ENCODE measurements around the gene SNAPC3.
"Not testable (repeated sequence)": the region's sequence is repeated elsewhere in the genome, so short reads cannot be mapped to it uniquely, and the experiment has no call there.

DNA sequence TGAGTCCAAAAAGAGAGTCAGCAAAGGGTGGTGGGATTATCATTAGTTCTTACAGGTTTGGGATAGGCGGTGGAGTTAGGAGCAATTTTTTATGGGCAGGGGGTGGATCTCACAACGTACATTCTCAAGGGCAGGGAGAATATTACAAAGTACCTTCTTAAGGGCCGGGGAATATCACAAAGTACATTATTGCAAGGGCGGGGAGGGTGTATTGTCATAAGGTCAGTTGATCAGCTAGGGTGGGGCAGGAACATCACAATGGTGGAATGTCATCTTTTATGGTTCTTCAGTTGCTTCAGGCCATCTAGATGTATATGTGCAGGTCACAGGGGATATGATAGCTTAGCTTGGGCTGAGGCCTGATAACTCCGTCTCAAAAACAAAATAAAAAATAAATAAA, 42.8 kb upstream of the SNAPC3 start:
- TF ChIP-seq, protein P1, sequence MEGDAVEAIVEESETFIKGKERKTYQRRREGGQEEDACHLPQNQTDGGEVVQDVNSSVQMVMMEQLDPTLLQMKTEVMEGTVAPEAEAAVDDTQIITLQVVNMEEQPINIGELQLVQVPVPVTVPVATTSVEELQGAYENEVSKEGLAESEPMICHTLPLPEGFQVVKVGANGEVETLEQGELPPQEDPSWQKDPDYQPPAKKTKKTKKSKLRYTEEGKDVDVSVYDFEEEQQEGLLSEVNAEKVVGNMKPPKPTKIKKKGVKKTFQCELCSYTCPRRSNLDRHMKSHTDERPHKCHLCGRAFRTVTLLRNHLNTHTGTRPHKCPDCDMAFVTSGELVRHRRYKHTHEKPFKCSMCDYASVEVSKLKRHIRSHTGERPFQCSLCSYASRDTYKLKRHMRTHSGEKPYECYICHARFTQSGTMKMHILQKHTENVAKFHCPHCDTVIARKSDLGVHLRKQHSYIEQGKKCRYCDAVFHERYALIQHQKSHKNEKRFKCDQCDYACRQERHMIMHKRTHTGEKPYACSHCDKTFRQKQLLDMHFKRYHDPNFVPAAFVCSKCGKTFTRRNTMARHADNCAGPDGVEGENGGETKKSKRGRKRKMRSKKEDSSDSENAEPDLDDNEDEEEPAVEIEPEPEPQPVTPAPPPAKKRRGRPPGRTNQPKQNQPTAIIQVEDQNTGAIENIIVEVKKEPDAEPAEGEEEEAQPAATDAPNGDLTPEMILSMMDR (IDR thresholded peaks at IDR 0.05) = not testable (repeated sequence)
- not testable (repeated sequence) for TF ChIP-seq TEAD4 (CRISPR knock-in tag; IDR thresholded peaks at IDR 0.05); ELF4 (CRISPR knock-in tag; IDR thresholded peaks at IDR 0.05; ENCODE audit: low read depth); CREB1 (CRISPR knock-in tag; IDR thresholded peaks at IDR 0.05); SP1 (CRISPR knock-in tag; conservative IDR thresholded peaks at IDR 0.05); OVOL2 (CRISPR knock-in tag; IDR thresholded peaks at IDR 0.05; ENCODE audit: borderline replicate concordance); TCF7 (CRISPR knock-in tag; IDR thresholded peaks at IDR 0.05; ENCODE audit: low read depth); ZNF219 (CRISPR knock-in tag; IDR thresholded peaks at IDR 0.05; ENCODE audit: borderline replicate concordance)
- TF ChIP-seq, protein P2, sequence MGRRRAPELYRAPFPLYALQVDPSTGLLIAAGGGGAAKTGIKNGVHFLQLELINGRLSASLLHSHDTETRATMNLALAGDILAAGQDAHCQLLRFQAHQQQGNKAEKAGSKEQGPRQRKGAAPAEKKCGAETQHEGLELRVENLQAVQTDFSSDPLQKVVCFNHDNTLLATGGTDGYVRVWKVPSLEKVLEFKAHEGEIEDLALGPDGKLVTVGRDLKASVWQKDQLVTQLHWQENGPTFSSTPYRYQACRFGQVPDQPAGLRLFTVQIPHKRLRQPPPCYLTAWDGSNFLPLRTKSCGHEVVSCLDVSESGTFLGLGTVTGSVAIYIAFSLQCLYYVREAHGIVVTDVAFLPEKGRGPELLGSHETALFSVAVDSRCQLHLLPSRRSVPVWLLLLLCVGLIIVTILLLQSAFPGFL (CRISPR knock-in tag; IDR thresholded peaks at IDR 0.05; ENCODE audit: borderline replicate concordance) = not testable (repeated sequence)
- TF ChIP-seq, protein P3, sequence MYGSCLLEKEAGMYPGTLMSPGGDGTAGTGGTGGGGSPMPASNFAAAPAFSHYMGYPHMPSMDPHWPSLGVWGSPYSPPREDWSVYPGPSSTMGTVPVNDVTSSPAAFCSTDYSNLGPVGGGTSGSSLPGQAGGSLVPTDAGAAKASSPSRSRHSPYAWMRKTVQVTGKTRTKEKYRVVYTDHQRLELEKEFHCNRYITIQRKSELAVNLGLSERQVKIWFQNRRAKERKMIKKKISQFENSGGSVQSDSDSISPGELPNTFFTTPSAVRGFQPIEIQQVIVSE (CRISPR knock-in tag; IDR thresholded peaks at IDR 0.05; ENCODE audit: borderline replicate concordance) = not testable (repeated sequence)
- TF ChIP-seq, protein P4, sequence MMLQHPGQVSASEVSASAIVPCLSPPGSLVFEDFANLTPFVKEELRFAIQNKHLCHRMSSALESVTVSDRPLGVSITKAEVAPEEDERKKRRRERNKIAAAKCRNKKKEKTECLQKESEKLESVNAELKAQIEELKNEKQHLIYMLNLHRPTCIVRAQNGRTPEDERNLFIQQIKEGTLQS (CRISPR knock-in tag; conservative IDR thresholded peaks at IDR 0.05) = not testable (repeated sequence)
- TF ChIP-seq, protein P5, sequence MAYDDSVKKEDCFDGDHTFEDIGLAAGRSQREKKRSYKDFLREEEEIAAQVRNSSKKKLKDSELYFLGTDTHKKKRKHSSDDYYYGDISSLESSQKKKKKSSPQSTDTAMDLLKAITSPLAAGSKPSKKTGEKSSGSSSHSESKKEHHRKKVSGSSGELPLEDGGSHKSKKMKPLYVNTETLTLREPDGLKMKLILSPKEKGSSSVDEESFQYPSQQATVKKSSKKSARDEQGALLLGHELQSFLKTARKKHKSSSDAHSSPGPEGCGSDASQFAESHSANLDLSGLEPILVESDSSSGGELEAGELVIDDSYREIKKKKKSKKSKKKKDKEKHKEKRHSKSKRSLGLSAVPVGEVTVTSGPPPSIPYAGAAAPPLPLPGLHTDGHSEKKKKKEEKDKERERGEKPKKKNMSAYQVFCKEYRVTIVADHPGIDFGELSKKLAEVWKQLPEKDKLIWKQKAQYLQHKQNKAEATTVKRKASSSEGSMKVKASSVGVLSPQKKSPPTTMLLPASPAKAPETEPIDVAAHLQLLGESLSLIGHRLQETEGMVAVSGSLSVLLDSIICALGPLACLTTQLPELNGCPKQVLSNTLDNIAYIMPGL (CRISPR knock-in tag; IDR thresholded peaks at IDR 0.05) = not testable (repeated sequence)
- TF ChIP-seq, protein P6, sequence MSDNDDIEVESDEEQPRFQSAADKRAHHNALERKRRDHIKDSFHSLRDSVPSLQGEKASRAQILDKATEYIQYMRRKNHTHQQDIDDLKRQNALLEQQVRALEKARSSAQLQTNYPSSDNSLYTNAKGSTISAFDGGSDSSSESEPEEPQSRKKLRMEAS (CRISPR knock-in tag; IDR thresholded peaks at IDR 0.05) = not testable (repeated sequence)
- TF ChIP-seq, protein P7, sequence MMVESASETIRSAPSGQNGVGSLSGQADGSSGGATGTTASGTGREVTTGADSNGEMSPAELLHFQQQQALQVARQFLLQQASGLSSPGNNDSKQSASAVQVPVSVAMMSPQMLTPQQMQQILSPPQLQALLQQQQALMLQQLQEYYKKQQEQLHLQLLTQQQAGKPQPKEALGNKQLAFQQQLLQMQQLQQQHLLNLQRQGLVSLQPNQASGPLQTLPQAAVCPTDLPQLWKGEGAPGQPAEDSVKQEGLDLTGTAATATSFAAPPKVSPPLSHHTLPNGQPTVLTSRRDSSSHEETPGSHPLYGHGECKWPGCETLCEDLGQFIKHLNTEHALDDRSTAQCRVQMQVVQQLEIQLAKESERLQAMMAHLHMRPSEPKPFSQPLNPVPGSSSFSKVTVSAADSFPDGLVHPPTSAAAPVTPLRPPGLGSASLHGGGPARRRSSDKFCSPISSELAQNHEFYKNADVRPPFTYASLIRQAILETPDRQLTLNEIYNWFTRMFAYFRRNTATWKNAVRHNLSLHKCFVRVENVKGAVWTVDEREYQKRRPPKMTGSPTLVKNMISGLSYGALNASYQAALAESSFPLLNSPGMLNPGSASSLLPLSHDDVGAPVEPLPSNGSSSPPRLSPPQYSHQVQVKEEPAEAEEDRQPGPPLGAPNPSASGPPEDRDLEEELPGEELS (CRISPR knock-in tag; IDR thresholded peaks at IDR 0.05) = not testable (repeated sequence)
